Suppressor macrophage (primary cell): ENCODE data around the gene GNL1.
A peak's percentile ranks its signal among the peaks of the same experiment; 100 is the strongest.
"Not testable (repeated sequence)": the region's sequence is repeated elsewhere in the genome, so short reads cannot be mapped to it uniquely, and the experiment has no call there.

Experiments used
- DNase-seq, 4 experiments: peaks; one replicate each; pipeline ENCODE4 v3.0.0-alpha.2; 2020 to 2022

The GNL1 gene

DNA sequence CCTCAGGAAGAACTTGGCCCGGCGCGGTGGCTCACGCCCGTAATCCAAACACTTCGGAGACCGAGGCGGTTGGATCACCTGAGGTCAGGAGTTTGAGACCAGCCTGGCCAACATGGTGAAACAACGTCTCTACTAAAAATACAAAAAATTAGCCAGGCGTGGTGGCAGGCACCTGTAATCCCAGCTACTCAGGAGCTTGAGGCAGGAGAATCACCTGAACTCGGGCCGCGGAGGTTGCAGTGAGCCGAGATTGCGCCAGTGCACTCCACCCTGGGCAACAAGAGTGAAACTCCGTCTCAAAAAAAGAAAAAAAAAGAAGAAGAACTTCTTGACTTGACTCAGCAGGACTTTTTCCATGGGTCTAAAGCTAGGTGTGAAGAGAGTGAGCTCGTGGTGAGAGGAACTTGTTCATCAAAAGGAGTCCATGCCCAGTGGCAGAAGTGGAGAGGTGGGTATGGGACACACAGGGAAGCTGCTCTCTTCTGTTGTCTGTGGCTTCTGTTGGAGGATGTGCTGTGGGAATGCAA, 26.9 kb downstream of the GNL1 start:
- peak; percentile 30 to 69 (median 58) for DNase-seq

DNA sequence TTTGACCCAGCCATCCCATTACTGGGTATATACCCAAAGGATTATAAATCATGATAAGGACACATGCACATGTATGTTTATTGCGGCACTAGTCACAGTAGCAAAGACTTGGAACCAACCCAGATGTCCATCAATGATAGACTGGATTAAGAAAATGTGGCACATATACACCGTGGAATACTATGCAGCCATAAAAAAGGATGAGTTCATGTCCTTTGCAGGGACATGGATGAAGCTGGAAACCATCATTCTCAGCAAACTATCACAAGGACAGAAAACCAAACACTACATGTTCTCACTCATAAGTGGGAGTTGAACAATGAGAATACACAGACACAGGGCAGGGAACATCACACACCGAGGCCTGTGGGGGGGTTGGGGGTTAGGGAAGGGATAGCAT, 29.8 kb downstream of the GNL1 start:
- not testable (repeated sequence) for DNase-seq

DNA sequence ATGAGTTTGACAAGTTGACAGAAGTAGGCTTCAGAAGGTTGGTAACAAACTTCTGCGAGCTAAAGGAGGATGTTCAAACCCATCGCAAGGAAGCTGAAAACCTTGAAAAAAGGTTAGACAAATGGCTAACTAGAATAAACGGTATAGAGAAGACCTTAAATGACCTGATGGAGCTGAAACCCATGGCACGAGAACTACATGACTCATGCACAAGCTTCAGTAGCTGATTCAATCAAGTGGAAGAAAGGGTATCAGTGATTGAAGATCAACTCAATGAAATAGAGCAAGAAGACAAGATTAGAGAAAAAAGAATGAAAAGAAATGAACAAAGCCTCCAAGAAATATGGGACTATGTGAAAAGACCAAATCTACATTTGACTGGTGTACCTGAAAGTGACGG, 34.3 kb downstream of the GNL1 start:
- peak in 2 of 4 experiments; percentile 31 to 38 for DNase-seq

DNA sequence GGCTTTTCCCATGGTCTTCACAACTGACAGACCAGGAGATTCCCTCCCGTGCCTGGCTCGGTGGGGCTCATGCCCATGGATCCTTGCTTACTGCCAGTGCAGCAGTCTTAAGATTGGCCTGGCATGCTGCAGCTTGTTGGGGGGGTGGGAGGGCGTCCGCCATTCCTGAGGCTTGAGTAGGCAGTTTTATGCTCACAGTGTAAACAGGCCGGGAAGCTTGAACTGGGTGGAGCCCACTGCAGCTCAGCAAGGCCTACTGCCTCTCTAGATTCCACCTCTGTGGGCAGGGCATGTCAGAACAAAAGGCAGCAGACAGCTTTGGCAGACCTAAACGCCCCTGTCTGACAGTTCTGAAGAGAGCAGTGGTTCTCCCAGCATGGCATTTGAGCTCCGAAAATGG, 35.2 kb downstream of the GNL1 start:
- not testable (repeated sequence) for DNase-seq

DNA sequence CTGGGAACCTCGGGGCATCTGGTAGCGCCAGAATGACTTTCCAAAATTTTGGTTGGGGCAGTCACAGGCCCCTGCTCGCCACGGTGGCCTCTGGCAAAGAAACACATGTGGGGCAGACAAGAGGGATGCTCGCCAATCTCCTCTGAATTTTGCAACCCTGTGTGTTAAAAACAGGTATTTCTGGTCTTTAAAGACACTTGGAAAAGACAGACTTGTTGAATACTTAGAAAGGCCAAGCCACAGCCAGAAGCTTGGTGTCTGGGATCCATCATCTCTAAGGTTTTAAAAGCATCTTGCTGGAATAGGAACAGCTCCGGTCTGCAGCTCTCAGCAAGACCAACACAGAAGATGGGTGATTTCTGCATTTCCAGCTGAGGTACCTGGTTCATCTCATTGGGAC, 35.8 kb downstream of the GNL1 start:
- no peak for DNase-seq

DNA sequence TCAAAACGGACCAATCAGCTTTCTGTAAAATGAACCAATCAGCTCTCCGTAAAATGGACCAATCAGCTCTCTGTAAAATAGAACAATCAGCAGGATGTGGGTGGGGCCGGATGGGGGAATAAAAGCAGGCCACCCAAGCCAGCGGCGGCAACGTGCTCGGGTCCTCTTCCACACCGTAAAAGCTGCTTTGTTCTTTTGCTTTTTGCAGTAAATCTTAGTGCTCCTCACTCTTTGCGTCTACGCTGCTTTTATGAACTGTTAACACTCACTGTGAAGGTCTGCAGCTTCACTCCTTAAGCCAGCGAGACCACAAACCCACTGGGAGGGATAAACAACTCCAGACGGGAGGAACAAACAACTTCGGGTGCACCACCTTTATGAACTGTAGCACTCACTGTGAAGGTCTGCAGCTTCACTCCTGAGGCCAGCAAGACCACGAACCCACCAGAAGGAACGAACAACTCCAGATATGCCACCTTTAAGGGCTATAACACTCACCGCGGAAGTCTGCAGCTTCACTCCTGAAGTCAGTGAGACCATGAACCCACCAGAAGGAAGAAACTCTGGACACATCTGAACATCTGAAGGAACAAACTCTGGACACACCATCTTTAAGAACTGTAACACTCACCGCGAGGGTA, 37.7 kb downstream of the GNL1 start:
- not testable (repeated sequence) for DNase-seq

DNA sequence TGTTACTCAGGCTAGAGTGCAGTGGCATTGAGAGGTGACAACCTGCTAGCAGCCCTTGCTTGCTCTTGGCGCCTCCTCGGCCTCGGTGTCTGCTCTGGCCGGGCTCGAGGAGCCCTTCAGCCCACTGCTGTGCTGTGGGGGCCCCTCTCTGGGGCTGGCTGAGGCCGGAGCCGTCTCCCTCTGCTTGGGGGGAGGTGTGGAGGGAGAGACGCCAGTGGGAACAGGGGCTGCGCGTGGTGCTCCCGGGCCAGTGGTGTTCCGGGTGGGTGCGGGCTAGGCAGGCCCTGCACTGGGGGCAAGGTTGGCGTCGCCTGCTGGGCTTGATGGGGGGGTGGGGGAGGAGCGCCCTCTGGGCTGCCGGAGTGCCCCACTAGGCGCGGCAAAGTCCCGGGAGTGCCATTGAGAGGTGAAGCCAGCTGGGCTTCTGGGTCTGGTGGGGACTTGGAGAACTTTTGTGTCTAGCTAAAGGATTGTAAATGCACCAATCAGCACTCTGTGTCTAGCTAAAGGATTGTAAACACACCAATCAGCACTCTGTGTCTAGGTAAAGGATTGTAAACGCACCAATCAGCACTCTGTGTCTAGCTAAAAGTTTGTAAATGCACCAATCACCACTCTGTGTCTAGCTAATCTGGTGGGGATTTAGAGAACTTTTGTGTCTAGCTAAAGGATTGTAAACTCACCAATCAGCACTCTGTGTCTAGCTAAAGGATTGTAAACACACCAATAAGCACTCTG, 38.4 kb downstream of the GNL1 start:
- DNase-seq, result not testable (repeated sequence)

DNA sequence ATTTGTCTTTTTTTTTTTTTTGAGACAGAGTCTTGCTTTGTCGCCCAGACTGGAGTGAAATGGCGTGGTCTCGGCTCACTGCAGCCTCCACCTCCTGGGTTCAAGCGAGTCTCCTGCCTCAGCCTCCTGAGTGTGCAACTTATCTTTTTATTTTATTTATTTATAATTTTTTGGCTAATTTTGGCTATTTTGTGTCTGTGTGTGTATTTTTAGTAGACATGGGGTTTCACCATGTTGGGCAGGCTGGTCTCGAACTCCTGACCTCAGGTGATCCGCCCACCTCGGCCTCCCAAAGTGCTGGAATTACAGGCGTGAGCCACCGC, 39.6 kb downstream of the GNL1 start:
- not testable (repeated sequence) for DNase-seq

DNA sequence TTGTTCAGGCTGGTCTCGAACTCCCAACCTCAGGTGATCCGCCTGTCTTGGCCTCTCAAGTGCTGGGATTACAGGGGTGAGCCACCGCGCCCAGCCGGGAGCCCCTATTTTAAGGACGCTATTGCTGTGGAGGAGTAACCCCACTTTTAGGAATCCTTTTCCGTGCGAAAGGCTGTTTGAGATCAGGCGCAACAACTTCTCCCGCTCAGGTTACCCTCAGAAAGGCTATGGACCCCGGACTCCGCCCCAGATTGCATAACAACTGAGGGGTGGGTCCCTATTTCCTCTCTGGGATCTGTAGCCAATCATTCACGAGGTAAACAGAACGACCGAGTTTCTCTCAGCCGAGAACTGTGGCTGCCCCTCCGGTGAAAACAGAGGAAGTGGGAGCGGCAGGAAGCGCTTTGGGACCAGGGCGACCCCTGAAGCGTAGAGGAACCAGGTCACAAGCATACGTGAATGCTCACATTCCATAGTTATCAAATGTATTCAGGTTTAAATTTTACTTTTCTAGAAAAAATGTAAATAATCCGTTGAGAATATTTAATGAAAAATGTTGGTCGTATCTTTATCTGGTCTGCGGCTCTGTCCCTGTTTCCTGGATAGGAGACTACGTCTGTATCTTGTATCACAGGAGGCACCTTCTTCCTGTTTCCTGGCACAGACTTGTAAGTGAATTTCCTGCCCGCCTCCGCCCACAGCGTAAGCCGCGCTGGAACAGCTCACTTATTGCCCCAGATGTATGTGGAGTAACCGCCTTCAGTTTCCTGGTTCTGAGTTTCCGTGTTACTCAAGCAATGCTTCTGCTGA, 40.1 kb downstream of the GNL1 start:
- DNase-seq, result peak; percentile 96 to 100 (median 98)

DNA sequence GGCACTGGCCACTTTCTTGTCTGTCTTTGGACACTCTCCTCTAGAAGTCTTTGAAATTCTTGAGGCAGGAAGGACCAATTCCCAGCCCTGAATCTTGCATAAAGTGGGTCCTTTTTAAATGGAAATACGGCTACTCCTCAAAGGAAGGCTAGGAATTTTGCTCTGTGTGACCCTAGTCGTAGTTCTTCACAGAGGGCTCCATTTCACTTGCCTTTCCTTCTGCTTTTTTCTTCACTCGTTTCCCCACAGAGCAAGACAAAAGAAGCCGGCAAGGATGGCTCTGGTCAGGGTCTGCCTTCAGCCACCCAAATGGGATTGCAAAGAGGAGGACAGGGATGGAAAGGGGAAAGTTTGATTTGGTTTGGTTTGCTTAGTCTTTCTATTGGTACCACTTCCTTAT, 41.2 kb downstream of the GNL1 start:
- DNase-seq, result no peak

DNA sequence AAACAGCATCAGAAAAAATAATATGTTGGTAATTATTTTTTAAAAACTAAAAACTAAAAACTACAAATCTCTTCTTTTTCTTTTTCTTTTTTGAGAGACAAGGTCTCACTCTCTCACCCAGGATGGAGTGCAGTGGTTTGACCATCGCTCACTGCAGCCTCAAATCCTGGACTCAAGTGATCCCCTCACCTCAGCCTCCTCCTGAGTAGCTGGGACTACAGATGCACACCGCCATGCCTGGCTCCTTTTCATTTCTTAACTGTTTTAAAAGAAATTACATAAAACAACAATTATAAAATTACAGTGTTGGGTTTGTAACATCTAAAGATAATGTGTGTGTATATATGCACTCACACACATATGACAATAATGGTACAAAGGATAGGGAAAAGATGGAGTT, 42.8 kb downstream of the GNL1 start:
- DNase-seq, result no peak

DNA sequence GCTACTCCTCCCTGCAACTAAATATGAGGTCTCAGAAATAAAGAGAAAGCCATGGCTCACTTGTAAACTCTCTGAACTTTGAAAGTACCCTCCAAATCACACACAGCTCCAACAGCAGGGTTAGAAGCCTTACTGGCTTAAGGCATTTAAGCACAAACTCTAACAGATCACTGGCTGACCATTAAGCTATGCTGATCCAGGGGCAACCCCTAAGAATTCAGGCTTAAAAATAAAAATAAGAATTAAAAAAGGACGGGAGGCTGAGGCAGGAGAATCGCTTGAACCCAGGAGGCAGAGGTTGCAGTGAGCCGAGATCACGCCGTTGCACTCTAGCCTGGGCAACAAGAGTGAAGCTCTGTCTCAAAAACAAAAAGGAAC, 45.1 kb downstream of the GNL1 start:
- no peak for DNase-seq

DNA sequence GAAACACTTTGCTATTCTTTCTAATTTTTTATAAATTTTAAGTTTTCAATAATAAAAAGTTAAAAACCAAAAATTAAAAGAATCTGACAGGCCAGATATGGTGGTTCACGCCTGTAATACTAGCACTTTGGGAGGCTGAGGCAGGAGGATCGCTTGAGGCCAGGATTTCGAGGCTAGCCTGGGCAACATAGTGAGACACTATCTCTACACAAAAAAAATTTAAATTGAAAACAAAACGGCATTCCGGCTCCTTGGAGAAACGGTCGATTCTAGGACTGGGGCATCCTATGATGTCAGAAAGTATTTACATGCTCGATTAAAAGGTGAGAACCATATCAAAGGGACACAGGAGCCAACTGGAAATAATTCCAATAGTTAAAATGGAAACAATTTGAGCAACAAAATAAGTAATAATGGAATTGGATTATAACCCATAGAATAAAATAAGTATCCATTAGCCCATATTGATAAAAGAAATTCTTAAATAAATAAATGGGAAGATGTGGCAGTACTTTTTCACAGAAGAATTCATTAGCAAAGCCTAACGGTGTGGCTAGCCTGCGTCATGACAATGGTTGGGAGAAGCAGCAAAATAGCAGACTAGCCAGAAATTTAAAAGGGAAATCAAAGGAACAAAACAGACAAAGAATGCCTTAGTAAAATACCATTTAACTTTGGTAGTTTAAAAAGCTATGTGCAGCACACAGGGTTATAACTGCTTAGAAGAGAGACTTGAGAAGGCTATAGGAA, 45.7 kb downstream of the GNL1 start:
- DNase-seq, result peak in 1 of 4 experiments; percentile 54

DNA sequence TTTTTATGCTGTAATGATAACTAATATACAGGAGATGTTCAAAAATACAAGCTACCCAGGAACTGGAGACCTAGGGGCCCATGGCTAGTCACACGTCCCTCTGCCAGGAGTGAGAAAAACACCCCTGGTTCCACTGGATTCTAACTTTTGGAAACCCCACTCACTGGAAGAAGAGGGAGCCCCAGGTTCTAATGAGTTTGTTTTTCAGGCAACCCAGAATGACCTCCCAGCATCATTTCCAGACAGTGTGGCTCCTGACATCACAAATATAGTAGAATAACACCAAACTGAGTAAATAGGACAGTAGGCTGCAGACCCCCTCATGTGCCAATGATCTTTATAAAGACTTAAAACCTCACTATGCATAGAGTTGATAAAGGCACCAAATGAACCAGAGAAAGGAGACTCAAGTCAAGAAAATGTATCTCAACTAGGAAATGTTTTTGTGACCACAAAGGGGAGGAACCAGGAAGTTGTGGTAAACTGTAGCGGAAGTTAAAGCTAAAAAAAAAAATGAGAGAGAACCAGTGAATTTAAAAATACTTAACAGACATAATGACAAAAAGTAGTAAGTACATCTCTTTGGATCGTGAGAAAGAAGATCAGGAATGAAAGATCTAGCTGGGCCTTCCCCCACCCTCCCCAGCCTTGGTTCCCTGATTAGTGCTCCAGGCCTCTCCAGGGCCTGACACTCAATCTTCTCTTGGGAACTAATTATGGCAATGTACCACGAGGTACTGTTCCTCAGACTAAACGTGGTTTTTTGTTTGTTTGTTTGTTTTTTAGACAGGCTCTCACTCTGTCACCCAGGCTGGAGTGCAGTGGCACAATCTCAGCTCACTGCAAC, 47.2 kb downstream of the GNL1 start:
- DNase-seq, result peak; percentile 68 to 82 (median 78)

DNA sequence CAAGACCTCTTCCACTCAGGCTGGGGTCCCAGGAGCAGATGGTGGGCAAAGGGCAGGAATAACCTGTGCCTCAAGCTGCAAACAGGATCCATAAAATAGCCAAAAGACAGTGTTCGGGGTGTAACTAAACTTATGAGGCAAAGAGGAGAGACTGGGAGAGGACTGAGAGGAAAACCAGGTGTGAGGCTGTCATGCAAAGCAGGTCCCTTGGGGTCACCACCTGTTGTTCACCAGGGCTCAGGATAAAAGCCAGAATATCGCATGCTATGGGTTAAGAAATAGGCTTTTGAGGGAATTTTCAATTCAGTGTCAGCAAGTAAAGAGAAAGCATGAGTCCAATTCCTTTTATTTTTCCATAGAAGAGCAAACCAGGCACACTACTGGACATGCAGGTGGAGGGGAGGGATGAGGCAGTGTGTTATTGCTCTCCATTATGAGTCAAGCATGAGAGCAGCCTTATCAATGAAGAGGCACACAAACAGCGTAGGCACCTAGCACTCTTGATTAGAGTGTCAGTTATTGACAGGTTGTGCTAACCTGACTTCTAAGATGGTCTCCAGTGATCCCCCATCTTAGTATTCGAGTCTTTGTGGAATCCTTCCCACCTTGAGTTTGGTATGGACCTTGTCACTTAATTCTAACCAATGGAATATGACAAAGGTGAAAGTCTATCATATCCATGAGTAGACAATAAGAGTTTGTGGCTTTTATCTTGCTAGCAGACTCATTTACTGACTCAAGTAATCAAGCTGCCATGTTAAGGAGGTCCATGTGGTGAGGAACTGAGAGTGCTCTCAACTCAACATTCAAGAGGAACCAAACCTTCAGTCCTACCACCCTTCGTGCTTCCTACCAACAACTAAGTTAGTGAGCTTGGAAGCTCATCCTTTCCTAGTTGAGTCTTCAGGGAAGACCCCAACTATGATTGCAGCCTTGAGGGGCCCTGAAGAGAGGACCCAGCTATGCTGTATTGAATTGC, 48.2 kb downstream of the GNL1 start:
- DNase-seq, result peak in 3 of 4 experiments; percentile 46 to 71 (median 63)

DNA sequence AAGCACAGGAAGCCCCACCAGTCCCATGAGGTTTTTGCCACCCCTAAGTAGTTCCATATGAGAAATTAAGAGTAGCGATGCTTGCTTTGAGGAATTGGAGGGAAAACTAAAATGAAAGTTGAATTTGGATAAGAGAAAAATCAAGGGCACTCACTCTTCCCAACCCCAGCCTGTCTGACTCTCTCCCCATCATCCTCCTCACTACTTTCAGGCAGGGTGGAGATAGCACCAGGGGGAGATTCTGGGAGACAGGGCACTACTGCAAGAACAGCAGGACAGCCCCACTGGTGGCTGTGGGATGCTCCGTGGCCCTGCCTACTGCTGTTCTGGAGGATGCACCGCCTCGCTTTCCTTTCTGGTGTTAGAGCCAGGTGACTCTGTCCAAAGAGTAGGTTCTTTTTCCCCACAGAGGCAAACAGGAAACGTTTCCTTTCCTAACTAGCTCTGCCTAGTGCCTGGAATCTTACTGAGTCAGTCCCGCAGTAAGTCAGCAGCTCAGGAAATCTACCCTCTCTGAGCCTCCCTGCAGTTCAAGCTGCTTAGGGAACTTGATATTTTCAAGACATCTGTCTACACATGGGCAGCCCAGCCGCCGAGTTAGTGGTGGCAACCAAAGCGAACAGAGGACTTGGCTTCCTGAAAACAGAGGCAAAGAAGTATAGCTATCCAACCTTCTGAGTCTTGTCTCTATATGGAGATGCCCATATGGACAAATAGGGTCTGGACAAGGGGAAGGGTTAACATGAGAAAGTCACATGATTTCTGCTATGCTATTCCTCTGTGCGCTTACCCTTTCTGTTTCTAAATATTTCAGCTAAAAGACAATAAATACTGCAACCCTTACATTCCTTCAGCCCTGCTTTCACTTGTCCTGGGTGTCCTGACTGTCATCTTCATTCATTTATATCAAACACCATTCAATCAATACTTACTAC, 55.6 kb downstream of the GNL1 start:
- peak; percentile 40 to 67 (median 57) for DNase-seq

DNA sequence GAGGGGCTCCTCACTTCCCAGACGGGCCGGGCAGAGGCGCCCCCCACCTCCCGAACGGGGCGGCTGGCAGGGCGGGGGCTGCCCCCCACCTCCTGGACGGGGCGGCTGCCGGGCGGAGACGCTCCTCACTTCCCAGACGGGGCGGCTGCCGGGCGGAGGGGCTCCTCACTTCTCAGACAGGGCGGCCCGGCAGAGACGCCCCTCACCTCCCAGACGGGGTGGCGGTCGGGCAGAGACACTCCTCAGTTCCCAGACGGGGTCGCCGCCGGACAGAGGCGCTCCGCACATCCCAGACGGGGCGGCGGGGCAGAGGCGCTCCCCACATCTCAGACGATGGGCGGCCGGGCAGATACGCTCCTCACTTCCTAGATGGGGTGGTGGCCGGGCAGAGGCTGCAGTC, 57.6 kb downstream of the GNL1 start:
- not testable (repeated sequence) for DNase-seq

DNA sequence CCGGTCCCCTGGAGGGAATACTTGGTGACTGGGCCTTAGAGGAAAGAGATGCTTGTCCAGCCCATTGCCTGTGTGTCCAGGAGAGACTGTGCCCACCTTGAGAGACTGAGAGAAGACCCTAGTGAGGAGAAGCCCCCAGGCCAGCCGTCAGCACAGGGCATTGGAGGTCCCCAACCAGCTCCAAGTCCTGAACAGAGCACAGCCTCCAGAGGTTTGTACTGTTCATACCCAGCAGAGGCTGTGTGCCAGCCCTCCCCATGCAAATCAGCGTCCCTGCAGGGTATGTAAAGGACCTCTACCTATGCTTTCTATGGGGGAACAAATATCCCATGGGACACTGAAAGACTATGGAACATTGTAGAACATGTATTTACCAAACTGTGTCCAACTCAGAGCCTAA, 58.6 kb downstream of the GNL1 start:
- no peak for DNase-seq

DNA sequence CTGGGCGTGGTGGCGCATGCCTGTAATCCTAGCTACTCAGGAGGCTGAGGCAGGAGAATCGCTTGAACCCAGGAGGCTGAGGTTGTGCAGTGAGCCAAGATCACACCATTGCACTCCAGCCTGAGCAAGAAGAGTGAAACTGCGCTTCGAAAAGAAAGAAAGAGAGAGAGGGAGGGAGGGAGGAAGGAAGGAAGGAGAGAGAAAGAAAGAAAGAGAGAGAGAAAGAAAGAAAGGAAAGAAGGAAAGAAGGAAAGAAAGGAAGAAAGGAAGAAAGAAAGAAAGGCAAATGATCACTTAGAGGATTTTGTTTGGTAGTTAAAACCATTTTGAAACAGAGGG, 59.1 kb downstream of the GNL1 start:
- not testable (repeated sequence) for DNase-seq
